NT2/D1 (cell line): ENCODE data around the gene SH3PXD2A.

Source experiments
- YY1 ChIP-seq: IDR thresholded peaks from 2 replicates; pipeline ENCODE4 v1.6.1; 2011; ENCODE audit not compliant: insufficient read length, insufficient read depth
- ZNF274 ChIP-seq: IDR thresholded peaks from 2 replicates; pipeline ENCODE4 v1.6.1; 2011; ENCODE audit warnings: mild to moderate bottlenecking, low read depth, low read length

GRCh38 chr10:103822800-103823199 lies 32.6 kb downstream of the SH3PXD2A start:
- TF ChIP-seq ZNF274 (no peak), YY1 (no peak)
